Stimulated activated CD4-positive, alpha-beta T cell treated with anti-CD3 and anti-CD28 coated beads, TNF-alpha, amount 100 ng/mL, for 4 hours (primary cell): ENCODE measurements around the gene CRYAA.

Experiments used
- DNase-seq, 3 experiments: peaks; one replicate each; pipeline ENCODE4 v3.0.0-alpha.2; 2020; ENCODE audit warnings: low read depth in 3 of 3

The CRYAA gene

DNA sequence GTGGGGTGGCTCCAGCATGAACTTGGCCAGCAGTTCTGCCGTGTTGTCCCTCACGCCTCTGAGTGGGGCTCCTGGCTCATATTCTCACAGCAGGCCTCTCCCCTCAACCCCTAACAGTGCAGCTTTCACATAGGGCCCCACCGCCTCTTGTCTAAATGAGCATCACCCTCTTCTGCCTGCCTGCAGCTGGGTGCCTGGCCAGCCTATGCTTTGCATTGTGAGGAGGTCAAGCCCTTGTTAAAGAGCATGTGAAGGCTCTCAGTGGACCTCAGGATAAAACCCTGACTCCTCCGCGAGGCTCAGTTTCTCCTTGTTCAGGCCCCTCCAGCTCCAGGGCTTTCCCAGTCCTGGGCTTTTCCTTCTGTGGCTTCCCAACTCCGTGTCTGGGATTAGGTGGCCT is 34.8 kb downstream of the CRYAA start:
- DNase-seq: no peak

DNA sequence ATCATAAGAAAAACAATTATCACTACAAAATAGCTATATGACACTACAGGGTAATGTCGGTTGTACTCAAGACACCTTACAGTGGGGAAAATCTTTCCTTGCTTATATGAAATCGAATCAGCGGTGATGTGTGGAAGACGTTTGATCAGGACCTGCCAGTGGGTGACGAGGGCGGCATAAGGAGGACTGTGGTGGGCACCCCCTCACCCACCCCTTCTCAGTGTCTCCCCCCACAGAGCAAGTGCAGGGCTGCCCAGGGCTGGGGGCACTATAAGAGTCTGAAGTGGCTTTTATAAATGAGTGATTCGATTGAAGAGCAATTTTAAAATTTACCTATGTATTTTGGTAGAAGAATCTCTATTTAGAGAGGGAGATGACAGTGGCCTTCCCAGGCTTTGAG is 35.8 kb downstream of the CRYAA start:
- DNase-seq: no peak

DNA sequence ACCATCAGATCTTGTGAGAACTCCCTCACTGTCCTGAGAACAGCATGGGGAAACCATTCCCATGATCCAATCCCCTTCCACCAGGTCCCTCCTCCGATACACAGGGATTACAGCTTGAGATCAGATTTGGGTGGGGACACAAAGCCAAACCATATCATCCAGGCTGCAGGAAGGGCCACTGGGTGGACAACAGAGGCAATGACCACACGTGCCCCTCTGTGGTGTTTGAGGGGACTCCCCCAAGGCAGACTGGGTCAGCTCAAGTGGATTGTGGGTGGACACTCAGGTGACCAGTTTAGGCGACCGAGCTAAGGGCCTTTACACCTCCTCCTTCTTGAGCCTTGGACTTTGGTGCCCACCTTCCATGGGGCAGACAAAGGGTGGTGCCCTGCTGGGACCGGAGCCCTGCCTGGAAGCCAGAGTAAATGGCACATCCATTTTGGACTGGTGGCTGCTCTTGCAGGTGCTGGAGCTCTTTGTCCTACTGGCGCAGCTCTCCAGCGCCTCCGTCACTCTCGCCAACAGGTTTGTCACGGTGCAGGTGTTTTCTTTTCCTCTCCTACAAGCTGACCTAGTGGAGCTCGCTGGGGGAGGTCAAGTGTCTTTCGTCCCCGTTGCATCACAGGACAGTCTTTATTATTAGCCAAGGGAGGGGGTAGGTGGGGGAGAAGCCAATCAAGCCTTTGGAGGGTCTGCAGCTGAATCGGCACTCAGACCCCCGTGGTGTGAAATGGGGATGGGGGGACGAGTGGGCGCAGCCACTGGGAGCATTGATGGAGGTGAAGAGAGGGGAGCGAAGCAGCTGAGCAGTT is 37.6 kb downstream of the CRYAA start:
- no peak for DNase-seq

DNA sequence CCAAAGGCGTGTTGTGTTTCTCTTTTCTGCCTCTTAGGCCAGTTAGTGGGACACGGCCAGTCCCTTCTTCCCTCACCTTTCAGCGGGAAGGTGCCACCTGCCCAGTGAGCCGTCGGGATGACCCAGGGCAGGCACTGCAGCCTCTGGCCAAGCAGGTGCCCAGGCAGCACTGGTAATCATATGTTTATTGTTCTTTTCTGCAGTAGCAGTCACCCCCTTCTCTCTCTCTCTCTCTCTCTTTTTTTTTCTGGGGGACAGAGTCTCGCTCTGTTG is 38.2 kb downstream of the CRYAA start:
- no peak for DNase-seq

DNA sequence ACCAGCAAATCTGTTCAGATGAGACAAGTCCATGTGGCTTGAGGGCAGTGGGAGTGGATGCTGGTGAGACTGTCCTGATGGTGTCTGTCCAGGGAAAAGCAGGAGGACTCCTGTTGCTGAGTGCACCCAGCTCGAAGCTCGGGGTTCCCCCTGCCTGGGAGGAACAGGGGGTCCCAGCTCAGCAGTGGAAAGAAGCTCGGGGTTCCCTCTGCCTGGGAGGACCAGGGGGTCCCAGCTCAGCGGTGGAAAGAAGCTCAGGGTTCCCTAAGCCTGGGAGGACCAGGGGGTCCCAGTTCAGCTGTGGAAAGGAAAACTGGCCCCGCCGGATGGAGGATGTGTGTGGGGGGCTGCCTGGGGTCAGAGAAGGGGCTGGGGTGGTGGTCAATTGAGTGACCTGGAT is 39.1 kb downstream of the CRYAA start:
- no peak for DNase-seq

DNA sequence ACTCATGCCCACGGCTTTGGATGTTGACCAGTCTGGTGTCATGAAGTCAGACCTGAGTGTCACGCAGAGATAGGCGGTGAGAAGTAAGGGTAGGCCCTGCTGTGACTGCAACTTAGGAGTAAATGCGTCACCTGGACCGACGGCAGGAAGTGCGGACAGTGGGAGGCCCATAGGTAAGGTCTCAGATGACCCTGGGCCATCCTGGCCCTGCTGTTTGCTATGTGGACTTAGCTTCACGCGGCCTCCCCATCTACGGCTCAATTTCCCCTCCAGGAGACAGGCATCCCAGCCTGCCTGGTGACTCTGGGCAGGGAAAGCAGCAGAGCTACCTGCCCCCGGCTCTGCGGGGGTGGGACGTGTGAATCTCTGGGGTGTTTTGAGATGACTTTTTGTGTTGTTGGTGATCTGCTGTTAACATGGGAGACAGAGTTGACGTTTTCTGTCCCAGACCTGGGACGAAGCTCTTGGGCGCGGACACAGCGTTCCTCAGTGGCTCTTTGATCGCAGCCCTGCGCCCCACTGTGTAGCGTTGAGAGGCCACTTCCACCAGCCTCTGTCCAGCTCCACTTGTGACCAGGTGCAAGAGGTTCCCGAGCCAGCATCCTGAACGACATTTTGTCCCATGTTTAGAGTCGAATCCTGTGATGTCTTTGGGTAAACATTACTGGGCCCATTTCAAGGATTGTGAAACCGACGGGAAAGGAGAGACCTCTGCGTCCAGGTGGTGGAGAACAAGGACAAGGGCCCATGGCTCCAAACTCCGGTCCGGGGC is 39.9 kb downstream of the CRYAA start:
- DNase-seq: no peak

DNA sequence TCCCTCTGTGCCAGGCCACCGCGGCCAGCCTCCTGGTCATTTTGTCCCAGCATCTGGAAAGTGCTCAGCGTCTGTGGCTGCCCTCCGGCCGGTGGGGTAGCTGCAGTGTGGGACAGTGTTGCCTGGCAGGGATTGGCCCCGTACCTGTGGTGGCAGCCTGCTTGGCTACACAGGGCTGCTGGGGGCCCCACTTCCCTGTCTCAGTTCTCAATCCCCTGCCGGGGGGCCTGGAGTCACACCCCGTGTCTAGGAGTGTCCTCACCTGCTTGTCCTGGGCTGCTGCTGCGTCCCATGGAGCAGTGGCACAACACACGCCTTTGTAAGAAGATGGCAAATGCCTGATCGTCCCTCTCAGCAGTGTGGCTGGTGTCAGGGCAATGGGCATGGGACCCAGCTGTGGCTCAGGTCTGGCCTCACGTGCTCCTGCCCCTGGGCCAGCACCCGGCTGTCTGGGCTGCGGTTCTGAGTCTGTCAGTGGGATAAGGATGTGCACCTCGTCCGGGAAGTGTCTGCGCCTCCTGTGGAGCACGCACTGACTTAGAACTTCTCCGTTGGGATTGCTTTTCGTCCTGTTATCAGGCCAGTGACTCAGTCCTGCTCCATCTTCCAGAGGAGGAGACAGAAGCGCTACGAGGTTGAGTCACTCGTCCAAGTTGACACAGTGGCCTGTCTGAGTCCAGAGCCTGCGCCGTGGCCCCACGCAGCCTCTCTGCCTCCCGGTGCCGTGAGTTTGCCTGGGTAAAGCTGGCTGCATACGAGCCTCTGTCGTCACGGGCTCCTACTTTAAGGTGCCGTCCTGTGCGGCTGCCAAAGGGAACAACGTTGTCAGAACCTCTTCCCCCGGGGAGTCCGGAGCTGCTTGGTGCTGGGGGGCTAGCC is 41.0 kb downstream of the CRYAA start:
- DNase-seq: no peak

DNA sequence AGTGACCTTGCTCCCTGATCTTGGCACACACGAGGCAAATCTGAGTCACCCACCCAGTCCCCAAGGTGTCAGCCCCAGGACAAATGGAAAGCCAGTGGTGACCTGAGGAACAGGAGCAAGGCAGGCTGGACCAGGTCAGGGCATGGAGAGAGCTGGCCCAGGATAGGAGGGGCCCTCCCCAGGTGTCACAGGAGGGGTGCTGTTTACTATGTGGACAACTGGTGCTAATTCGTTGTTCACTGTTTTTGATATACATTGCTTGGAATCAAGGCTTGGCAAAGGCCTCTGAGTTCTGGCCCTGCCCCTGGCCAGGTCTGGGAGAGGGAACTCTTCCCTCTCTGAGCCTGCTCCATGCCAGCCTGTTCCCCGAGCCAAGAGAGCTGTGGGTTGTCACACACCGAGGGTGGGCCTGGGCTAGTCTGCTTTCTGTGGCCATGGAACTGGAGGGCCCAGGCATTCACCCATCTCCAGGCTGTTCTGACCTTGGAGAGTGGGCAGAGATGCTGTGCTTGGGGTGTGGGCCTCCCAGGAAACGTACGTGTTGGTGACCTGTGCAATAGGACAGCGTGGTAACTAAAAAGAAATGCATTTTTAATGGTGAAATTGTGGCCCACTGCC is 41.8 kb downstream of the CRYAA start:
- no peak for DNase-seq

DNA sequence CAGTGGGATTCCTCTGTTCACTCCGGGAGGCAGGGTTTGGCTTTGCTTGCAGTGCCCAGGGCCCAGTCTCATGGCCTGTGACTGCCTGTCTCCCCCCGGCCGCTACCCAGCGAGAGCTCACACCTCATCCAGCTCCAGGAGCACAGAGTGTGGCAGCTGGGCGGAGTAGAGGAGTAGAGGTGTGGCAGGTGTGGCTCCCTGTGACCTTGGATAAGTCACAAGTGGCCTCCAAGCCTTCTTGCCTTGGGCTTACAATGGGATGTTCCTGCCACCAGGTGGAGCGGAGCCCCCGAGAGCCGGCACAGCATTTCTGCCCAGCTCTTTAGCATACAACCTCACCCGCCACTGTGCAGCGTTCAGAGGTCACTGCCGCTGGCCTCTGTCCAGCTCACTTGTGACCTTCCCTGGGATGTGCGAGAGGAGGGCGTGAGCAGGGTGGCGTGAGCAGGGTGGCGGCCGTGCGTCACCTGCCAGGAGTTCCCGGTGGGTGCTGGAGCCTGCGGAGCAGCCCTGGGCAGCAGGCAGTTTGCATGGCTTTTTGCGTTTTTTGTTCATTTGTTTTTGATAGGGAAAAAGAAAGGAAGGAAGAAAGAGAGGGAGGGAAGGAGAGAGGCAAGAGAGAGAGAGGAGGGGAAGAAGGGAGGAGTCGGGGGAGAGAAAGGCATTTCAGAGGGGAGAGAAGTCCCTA is 42.4 kb downstream of the CRYAA start:
- DNase-seq: no peak

DNA sequence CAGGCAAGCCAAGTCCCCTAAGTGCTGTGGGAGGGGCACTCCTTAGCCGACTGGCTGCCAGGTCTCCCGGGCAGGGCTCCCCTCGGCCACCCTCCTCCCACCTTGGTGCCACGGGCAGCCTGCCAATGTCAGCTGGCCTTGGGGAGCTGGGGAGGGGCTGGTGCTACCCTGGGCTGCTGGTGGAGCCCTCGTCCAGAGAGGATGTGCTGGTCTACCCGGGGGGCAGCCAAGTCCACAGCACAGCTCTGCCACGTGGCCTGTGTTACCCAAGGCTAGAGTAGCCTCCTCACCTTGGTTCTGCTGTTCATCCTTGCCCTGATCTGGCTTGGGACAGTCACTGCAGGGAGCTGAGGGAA is 42.9 kb downstream of the CRYAA start:
- DNase-seq: no peak
